Heart right ventricle (tissue), 16 donors: ENCODE data around the gene RHBDL2. TPM values are rescaled to one million over a fixed set of nuclear protein-coding genes. Genes with fewer than 3 reads are reported as not detected.
"Not testable (repeated sequence)": the region's sequence is repeated elsewhere in the genome, so short reads cannot be mapped to it uniquely, and the experiment has no call there.

Experiments used
- ATAC-seq, 8 donors: fragments of 200-7000 bp; cut with Tn5 transposase; one replicate each; pipeline ENCODE4 v1.9.1; 2020; ENCODE audit warnings: mild to moderate bottlenecking in 8 of 8, moderate library complexity in 8 of 8, moderate number of reproducible peaks in 1 of 8
- DNase-seq, 2 donors: peaks; one replicate each; pipeline ENCODE4 v3.0.0-alpha.2; 2020
- H3K27ac ChIP-seq, 10 donors: fragments of 200-600 bp; sonication (generic) in 2 of 10; one replicate each; pipeline versions ENCODE4 v1.5.0 to v1.8.0; 2020 to 2022; ENCODE audit warnings: mild to moderate bottlenecking in 3 of 10
- H3K27me3 ChIP-seq, 7 donors: fragments of 200-600 bp; one replicate each; pipeline ENCODE4 v1.8.0; 2021 to 2022; ENCODE audit warnings: mild to moderate bottlenecking in 2 of 7
- H3K36me3 ChIP-seq, 9 donors: fragments of 200-600 bp; sonication (generic) in 1 of 9; one replicate each; pipeline versions ENCODE4 v1.5.0 to v1.8.0; 2020 to 2022; ENCODE audit warnings: mild to moderate bottlenecking in 2 of 9
- H3K4me1 ChIP-seq, 9 donors: fragments of 200-600 bp; sonication (generic) in 1 of 9; one replicate each; pipeline versions ENCODE4 v1.5.0 to v1.8.0; 2020 to 2022; ENCODE audit warnings: mild to moderate bottlenecking in 4 of 9
- H3K4me3 ChIP-seq, 10 donors: fragments of 200-600 bp; sonication (generic) in 2 of 10; one replicate each; pipeline versions ENCODE4 v1.5.0 to v1.8.0; 2020 to 2022; ENCODE audit warnings: mild to moderate bottlenecking in 7 of 10, moderate library complexity in 2 of 10
- H3K9me3 ChIP-seq, 11 donors: fragments of 200-600 bp in 10 of 11; sonication (generic) in 2 of 11; one replicate each; pipeline versions ENCODE4 v1.5.0 to v1.8.0; 2013 to 2022; ENCODE audit warnings: mild to moderate bottlenecking in 2 of 11, control low read depth in 1 of 11, moderate library complexity in 1 of 11
- WGBS, 2 donors: extraction: QIAGEN DNeasy Blood & Tissue Kit; methylation state at CpG; one replicate each; pipeline ENCODE4 v1.1.7; 2013; ENCODE audit warnings: inconsistent platforms in 1 of 2; 5-methylcytosine and 5-hydroxymethylcytosine counted together
- intact Hi-C, 10 donors: fragments of 100-400 bp; cut with DNase I; formaldehyde crosslinking; loops; one replicate each; pipeline versions ENCODE4 v1.11.1 to v1.14.2; 2022
- polyA plus RNA-seq, 2 donors: library from polyadenylated mRNA; stranded (reverse); fragments of 200-250 nt; gene quantifications; one replicate each; pipeline ENCODE4 v1.2.3, GENCODE V29; 2013
- total RNA-seq, 10 donors: library from RNA; stranded (reverse); fragmentation: NEBNext Ultra II Directional in 3 of 10; extraction: Animal tissue kit (Norgen Biotek cat#: 25700) in 3 of 10; gene quantifications; one replicate each; pipeline versions ENCODE4 v1.2.1 to v1.2.4, GENCODE V29; 2021 to 2023
- TF ChIP-seq, protein P1 (sequence below), 9 donors: fragments of 200-600 bp; sonication (generic) in 2 of 9; IDR thresholded peaks; one replicate each; pipeline versions ENCODE4 v1.5.0 to v1.8.0; 2021 to 2022; ENCODE audit warnings: antibody characterized with exemption in 9 of 9, mild to moderate bottlenecking in 5 of 9, moderate library complexity in 1 of 9
- donor health status: Arrhythmogenic right ventricular cardiomyopathy.
- donor health status: ischemic (EF 13 %, LVEDD 7.1; RV severe dilation, severe dysfunction).
- donor health status: healthy with polysubstance abuse.
- donor health status: DM: no; HTN: yes; CAD: no.
- donor health status: DM: no; HTN: no; CAD: no.
- donor health status: ischemic (EF 25% LVEDD 6.9; RV normal size, moderate dysfunction).
- donor health status: ischemic (EF 25% LVEDD 5.7; RV mildly dilated, moderate dysfunction).
- donor health status: healthy.
- donor health status: DM: yes; HTN: yes; CAD: no.
- donor health status: Ischemic cardiomyopathy.
- donor health status: ischemic (EF 35%, LVEDD 5.7; RV mildly dilated, moderate dysfunction).
- donor health status: nonischemic (EF 11% LVEDD 7.7; RV severe dilation, severe dysfunction).
- donor health status: DM: yes; HTN: yes; CAD: no.
- donor health status: PGD.
- donor health status: ischemic (EF 29% LVEDD 5.4; RV normal size, mild dysfunction).
- donor health status: nonischemic (EF 23%, LVEDD 6.1; RV moderate dilation, normal function).

RHBDL2 gene
- total and polyA plus RNA-seq, 12 donors = 0.11 to 0.51 (median 0.34) TPM; not detected in 8

DNA sequence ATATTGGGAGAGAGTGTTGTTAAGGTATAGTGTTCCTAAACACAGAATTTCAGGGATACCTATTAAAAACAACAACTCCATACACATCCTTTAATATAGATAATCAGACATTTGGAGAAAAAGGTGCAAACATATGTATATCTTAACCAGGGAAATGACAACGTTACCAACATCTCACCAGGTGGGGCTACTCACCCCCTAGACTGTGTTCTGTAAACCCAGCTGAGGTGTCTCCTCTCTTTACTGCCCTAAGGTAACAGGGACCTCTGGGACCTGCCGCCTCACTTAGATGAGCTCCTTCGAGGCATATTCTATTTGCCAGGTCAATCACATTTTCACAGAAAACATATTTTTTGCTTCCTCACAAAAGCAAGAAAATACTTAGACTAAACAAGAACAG, 95.4 kb downstream of the RHBDL2 start:
- H3K36me3 ChIP-seq = peaks cover 0 to 100% (median 23%) of the 10 kb centered on the region in 9 donors
- intact Hi-C loops = no loop called here
- DNase-seq = no peak
- no peak overlapping the region for H3K27ac ChIP-seq
- WGBS, 2 donors = 94 to 95% methylated on average over 3 of the region's 3 CpGs
- no peaks in the 10 kb centered on the region for H3K9me3 ChIP-seq
- H3K27me3 ChIP-seq = no peaks in the 10 kb centered on the region
- H3K4me1 ChIP-seq = peaks cover 0 to 24% (median 7%) of the 10 kb centered on the region in 9 donors
- TF ChIP-seq, protein P1, sequence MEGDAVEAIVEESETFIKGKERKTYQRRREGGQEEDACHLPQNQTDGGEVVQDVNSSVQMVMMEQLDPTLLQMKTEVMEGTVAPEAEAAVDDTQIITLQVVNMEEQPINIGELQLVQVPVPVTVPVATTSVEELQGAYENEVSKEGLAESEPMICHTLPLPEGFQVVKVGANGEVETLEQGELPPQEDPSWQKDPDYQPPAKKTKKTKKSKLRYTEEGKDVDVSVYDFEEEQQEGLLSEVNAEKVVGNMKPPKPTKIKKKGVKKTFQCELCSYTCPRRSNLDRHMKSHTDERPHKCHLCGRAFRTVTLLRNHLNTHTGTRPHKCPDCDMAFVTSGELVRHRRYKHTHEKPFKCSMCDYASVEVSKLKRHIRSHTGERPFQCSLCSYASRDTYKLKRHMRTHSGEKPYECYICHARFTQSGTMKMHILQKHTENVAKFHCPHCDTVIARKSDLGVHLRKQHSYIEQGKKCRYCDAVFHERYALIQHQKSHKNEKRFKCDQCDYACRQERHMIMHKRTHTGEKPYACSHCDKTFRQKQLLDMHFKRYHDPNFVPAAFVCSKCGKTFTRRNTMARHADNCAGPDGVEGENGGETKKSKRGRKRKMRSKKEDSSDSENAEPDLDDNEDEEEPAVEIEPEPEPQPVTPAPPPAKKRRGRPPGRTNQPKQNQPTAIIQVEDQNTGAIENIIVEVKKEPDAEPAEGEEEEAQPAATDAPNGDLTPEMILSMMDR (IDR thresholded peaks at IDR 0.05) = no peak
- no peak overlapping the region for H3K4me3 ChIP-seq
- no peak for ATAC-seq

DNA sequence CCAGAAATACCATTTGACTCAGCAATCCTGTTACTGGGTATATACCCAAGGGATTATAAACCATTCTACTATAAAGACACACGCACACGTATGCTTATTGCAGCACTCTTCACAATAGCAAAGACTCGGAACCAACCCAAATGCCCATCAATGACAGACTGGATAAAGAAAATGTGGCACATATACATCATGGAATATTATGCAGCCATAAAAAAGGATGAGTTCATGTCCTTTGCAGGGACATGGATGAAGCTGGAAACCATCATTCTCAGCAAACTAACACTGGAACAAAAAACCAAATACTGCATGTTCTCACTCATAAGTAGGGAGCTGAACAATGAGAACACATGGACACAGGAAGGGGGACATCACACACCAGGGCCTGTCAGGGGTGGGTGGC, 96.5 kb downstream of the RHBDL2 start:
- H3K27me3 ChIP-seq = not testable (repeated sequence)
- 96 to 99% methylated on average over 3 of the region's 3 CpGs for WGBS, 2 donors

DNA sequence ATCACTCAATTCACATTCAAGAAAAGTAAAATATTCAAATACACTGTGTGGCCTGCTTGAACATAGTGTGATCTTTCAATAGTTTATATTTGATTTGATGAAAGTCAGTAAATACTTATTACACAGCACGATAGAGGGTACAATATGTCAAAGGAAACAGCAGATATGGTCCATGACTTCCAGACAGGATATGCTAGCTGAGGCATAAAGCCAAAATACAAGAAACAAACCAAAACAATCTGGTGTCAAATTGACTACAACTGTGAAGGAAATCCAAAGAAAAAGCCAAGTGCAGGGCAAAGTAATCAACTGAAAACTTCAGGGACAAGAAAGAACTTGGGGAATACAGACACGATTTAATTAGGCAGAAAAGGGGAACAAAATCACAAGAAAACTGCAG, 101.3 kb downstream of the RHBDL2 start:
- TF ChIP-seq, protein P1 (IDR thresholded peaks at IDR 0.05) = no peak
- intact Hi-C loops = no loop called here
- Histone ChIP-seq H3K27me3 (no peaks in the 10 kb centered on the region), H3K36me3 (peaks cover 0 to 83% (median 16%) of the 10 kb centered on the region in 9 donors), H3K4me3 (no peak overlapping the region), H3K9me3 (no peaks in the 10 kb centered on the region), H3K27ac (peak overlapping the region in 3 of 10 donors; percentile 16 to 39 (median 18)), H3K4me1 (peaks cover 0 to 45% (median 24%) of the 10 kb centered on the region in 9 donors)
- no peak for DNase-seq
- 37 to 54% methylated on average over 2 of the region's 2 CpGs for WGBS, 2 donors
- peak in 2 of 8 donors; percentile 31 to 54 for ATAC-seq

More for the DNA sequence above, 96.5 kb downstream of the RHBDL2 start:
- H3K27ac ChIP-seq, DNase-seq, intact Hi-C loops, ATAC-seq, H3K4me3 ChIP-seq, H3K9me3 ChIP-seq: not testable (repeated sequence)
- Histone ChIP-seq H3K36me3 (peaks cover 0 to 100% (median 20%) of the 10 kb centered on the region in 9 donors), H3K4me1 (peaks cover 0 to 33% (median 18%) of the 10 kb centered on the region in 9 donors)

DNA sequence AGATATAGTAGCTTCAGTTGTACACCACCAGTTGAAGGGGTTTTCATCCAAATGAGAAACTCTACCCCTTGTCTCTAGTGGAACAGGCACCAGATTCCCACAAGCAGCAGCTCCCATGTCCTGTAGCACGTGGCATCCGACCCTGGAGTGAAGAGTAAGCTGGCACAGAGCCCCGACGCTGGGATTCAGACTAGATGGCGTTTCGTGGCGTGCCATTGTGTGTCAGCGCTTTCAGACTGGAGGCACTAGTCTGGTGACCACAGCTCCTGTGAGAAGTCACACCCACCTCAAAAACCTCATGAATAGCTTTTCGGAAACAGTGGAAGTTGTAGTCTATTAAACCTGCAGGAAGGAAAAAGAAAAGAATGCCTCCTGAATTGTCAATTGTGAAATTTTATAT, 102.3 kb downstream of the RHBDL2 start:
- no peak overlapping the region for H3K4me3 ChIP-seq

DNA sequence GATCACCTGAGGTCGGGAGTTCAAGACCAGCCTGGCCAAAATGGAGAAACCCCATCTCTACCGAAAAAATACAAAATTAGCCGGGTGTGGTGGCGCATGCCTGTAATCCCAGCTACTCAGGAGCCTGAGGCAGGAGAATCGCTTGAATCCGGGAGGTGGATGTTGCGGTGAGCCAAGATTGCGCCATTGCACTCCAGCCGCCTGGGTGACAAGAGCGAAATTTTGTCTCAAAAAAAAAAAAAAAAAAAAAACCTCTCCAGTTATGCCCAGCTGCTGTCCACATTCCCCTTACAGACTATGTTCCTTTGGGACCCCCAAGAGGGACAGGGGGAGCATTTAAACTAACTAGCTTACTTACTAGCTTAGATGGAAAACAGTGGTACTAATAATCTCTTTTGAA, 105.3 kb downstream of the RHBDL2 start:
- peaks cover 0 to 30% (median 26%) of the 10 kb centered on the region in 9 donors for H3K4me1 ChIP-seq
- not testable (repeated sequence) for H3K9me3 ChIP-seq, H3K27me3 ChIP-seq, H3K27ac ChIP-seq, ATAC-seq, DNase-seq, H3K4me3 ChIP-seq
- intact Hi-C loops = loop anchor here in 8 of 10 donors (5.0 to 10.0 kb wide), 3 partner anchors 792 to 812 kb away; partner anchors contain the start of gene POU3F1 (in 1 of the 8)
- H3K36me3 ChIP-seq = peaks cover 0 to 45% (median 14%) of the 10 kb centered on the region in 9 donors
- 86 to 90% methylated on average over 10 of the region's 10 CpGs for WGBS, 2 donors

More for the DNA sequence above, 102.3 kb downstream of the RHBDL2 start:
- no peaks in the 10 kb centered on the region for H3K9me3 ChIP-seq
- H3K36me3 ChIP-seq = peaks cover 0 to 74% (median 14%) of the 10 kb centered on the region in 9 donors
- H3K27ac ChIP-seq = peak overlapping the region in 4 of 10 donors; percentile 0 to 39 (median 8)
- peaks cover 0 to 45% (median 32%) of the 10 kb centered on the region in 9 donors for H3K4me1 ChIP-seq
- TF ChIP-seq, protein P1 (IDR thresholded peaks at IDR 0.05) = no peak
- no peaks in the 10 kb centered on the region for H3K27me3 ChIP-seq
- 37 to 43% methylated on average over 9 of the region's 9 CpGs for WGBS, 2 donors
- DNase-seq (peak; percentile 54 to 74), ATAC-seq (peak; percentile 57 to 88 (median 78))
- intact Hi-C loops = loop anchor here in 8 of 10 donors (5.0 to 10.0 kb wide), 3 partner anchors 795 to 815 kb away; partner anchors contain the start of gene POU3F1 (in 1 of the 8)

Other genes starting within 250 kb of the RHBDL2 start
- 10 to 100 TPM; 20.3 to 32.3 (median 23.2) TPM for gene RRAGC, start 82.1 kb downstream of the RHBDL2 start, total RNA-seq
- gene RRAGC, start 82.1 kb downstream of the RHBDL2 start, polyA plus RNA-seq = 10 to 100 TPM in 1 of 2 donors, 1 to 10 TPM in 1; 6.9 to 16.6 TPM
- gene MYCBP, start 68.5 kb downstream of the RHBDL2 start, total RNA-seq = 10 to 100 TPM in 2 of 10 donors, 1 to 10 TPM in 8; 5.4 to 22.8 (median 8.2) TPM
- 1 to 10 TPM; 3.9 to 8.8 TPM for gene MYCBP, start 68.5 kb downstream of the RHBDL2 start, polyA plus RNA-seq
- gene GJA9, start 60.2 kb downstream of the RHBDL2 start, total RNA-seq = not detected
- not detected for gene GJA9, start 60.2 kb downstream of the RHBDL2 start, polyA plus RNA-seq
- gene AKIRIN1, start 49.4 kb upstream of the RHBDL2 start, total RNA-seq = 10 to 100 TPM; 47.3 to 73.8 (median 58.8) TPM
- 10 to 100 TPM; 12.9 to 29.9 TPM for gene AKIRIN1, start 49.4 kb upstream of the RHBDL2 start, polyA plus RNA-seq
- 100 to 1,000 TPM; 303 to 646 (median 513) TPM for gene NDUFS5, start 84.5 kb upstream of the RHBDL2 start, total RNA-seq
- 1,000 to 10,000 TPM; 1,540 to 6,035 TPM for gene NDUFS5, start 84.5 kb upstream of the RHBDL2 start, polyA plus RNA-seq